BJ (cell line): ENCODE data around the gene SLC2A9. TPM values are rescaled to one million over a fixed set of nuclear protein-coding genes. Genes with fewer than 3 reads are reported as not detected.

ENCODE experiments used
- CTCF ChIA-PET: fragments of 350-600 bp; formaldehyde crosslinking; extraction: SDS; loops from one replicate; lab custom pipeline; 2021; ENCODE audit warnings: antibody characterized with exemption, inconsistent platforms; lab: Yijun Ruan, JAX
- POLR2A ChIA-PET: fragments of 300-600 bp; sonication (Branson Sonifier 250); formaldehyde crosslinking; extraction: SDS; loops from one replicate; lab custom pipeline; 2021; ENCODE audit warnings: antibody characterized with exemption; lab: Charles Lee
- DNase-seq: peaks from one replicate; pipeline ENCODE4 v3.0.0-alpha.2; 2011; ENCODE audit warnings: low read depth
- H3K27me3 ChIP-seq: 2 replicates; pipeline ENCODE4 v1.6.0; 2011; ENCODE audit warnings: low read length; ENCODE audit not compliant: control insufficient read depth, insufficient read depth
- H3K36me3 ChIP-seq: 2 replicates; pipeline ENCODE4 v1.5.1; 2011; ENCODE audit warnings: low read length; ENCODE audit not compliant: control insufficient read depth, insufficient read depth
- H3K4me3 ChIP-seq: 2 replicates; pipeline ENCODE4 v1.5.1; 2011; ENCODE audit warnings: low read depth, mild to moderate bottlenecking, control low read depth, low read length
- polyA plus RNA-seq: library from polyadenylated mRNA; depleted of rRNA; stranded (reverse); fragments of >200 nt; gene quantifications from 2 replicates; pipeline ENCODE4 v1.2.3, GENCODE V29; 2011
- TF ChIP-seq, protein P1 (sequence below): IDR thresholded peaks from 2 replicates; pipeline ENCODE4 v1.5.1; 2011; ENCODE audit warnings: low read depth, mild to moderate bottlenecking, control low read depth, inconsistent platforms, low read length, moderate library complexity; ENCODE audit not compliant: insufficient read depth

Gene SLC2A9
- polyA plus RNA-seq, 1 experiment = 6.4 TPM

DNA sequence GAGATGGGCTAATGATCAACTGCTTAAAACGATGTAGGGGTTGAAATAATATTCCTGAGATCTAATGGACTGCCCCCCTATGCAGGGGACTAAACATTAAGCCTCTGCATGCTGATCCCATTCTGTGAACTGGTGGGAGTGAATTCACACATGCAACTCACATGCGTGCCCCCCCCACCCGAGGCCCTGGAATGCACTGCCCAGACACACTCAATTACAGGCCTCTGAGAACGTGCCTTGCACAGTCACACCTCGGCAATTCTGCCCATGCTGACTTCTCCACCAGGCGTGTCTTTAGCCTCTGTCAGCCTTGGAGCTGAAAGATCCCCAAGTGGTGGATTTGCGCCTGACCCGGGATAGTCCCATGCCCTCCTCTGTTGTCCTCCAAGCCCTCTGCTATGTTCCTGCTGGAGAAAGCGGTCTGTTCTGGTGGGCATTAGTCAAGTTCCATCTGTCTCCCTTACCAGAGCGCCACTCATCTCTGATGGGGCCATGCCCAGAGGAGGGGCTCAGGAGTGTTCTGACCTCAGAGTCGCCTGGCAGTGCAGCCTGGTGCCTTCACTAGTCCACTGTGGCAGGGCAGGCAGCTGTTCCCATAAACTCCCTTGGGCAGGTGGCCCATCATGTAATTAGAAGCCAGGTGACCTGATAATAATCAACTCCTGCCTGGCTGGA, 153.4 kb downstream of the SLC2A9 start:
- H3K4me3 ChIP-seq = no peak overlapping the region
- no peak for DNase-seq
- ChIA-PET POLR2A (no interaction called here), CTCF (no interaction called here)
- TF ChIP-seq, protein P1, sequence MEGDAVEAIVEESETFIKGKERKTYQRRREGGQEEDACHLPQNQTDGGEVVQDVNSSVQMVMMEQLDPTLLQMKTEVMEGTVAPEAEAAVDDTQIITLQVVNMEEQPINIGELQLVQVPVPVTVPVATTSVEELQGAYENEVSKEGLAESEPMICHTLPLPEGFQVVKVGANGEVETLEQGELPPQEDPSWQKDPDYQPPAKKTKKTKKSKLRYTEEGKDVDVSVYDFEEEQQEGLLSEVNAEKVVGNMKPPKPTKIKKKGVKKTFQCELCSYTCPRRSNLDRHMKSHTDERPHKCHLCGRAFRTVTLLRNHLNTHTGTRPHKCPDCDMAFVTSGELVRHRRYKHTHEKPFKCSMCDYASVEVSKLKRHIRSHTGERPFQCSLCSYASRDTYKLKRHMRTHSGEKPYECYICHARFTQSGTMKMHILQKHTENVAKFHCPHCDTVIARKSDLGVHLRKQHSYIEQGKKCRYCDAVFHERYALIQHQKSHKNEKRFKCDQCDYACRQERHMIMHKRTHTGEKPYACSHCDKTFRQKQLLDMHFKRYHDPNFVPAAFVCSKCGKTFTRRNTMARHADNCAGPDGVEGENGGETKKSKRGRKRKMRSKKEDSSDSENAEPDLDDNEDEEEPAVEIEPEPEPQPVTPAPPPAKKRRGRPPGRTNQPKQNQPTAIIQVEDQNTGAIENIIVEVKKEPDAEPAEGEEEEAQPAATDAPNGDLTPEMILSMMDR = no peak
- H3K36me3 ChIP-seq = no peaks in the 10 kb centered on the region
- H3K27me3 ChIP-seq = no peaks in the 10 kb centered on the region

DNA sequence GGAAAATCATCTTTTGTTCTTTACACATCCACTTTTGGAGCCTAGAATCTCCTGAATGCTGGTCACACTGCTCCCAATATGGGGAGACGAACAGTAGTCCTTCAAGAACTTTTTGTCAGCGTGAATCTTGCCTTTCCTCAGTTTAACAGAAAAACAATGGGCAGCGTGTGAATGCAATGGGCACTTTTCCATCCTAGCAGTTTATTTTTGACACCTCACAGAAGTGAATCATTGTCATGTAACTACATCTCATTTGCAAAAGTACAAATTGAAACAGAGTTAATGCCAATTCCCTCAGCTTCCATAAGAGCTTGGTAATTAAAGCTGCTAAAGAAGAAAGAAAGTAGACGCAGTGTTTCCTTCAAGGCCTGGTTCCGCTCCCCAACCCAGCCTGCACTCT, 154.4 kb downstream of the SLC2A9 start:
- no peak for DNase-seq
- Histone ChIP-seq H3K27me3 (no peaks in the 10 kb centered on the region), H3K4me3 (no peak overlapping the region), H3K36me3 (no peaks in the 10 kb centered on the region)
- ChIA-PET CTCF (no interaction called here), POLR2A (no interaction called here)
- TF ChIP-seq, protein P1 = no peak

DNA sequence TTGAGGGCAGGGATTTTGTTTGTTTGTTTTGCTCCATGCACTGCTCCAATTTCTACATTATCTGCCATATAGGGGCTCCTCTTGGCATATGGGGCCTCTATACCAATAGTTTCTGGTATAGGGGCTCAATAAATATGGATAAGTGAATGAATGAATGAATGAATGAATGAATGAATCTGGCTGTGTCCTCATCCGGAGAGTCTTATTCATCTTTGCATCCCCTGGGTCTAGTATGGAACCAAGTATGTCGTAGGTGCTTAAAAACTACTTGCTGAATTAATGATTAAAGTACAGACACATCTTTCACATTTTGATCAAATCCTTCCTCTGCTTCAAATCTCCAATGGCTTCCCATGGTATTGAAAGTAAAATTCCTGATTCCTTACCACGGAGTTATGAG, 159.7 kb downstream of the SLC2A9 start:
- CTCF ChIA-PET = no interaction called here

DNA sequence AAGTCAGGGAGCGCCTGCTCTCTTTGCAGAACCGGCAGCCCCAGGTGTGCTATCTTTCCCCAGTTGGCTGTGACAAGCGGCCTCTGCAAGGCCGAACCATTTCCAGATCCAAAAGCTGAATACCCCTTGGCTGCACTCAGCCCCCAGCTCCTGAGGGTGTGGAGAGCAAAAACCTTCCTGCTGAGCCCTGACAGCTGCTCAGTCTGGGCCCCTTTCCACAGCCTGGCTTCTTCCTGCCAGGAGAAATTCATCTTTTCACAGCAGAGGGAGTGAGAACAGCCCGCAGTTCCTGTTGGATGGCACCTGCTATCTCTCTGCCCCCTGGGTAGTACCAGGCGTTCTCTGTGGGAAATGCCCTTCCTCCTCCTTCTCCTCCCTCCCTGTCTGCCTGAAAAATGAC, 161.5 kb downstream of the SLC2A9 start:
- POLR2A ChIA-PET = no interaction called here
- CTCF ChIA-PET = no interaction called here
- DNase-seq = no peak

More for the DNA sequence above, 159.7 kb downstream of the SLC2A9 start:
- TF ChIP-seq, protein P1 = no peak
- Histone ChIP-seq H3K27me3 (no peaks in the 10 kb centered on the region), H3K36me3 (no peaks in the 10 kb centered on the region), H3K4me3 (no peak overlapping the region)
- no peak for DNase-seq
- POLR2A ChIA-PET = no interaction called here

DNA sequence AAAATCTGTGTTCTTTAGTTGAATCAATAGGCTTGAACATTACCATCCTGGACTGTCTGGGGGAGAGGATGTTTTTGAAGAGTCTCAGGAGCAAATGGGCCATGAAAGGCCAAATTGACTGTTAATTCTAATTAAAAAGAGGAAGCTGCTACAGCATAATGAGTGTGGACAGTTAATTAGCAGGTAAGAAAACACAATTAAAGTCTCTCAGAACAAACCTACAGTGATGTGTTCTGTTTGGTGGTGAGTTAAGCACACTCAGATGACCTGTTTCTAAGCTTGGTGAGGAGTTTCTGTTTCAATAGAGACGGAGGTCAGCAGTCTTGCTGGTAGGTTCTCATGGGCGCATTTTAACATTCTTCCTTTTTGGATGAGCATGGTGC, 171.8 kb downstream of the SLC2A9 start:
- Histone ChIP-seq H3K27me3 (no peaks in the 10 kb centered on the region), H3K36me3 (no peaks in the 10 kb centered on the region), H3K4me3 (no peak overlapping the region)
- TF ChIP-seq, protein P1 = no peak
- no peak for DNase-seq
- ChIA-PET CTCF (no interaction called here), POLR2A (no interaction called here)

More for the DNA sequence above, 161.5 kb downstream of the SLC2A9 start:
- Histone ChIP-seq H3K27me3 (no peaks in the 10 kb centered on the region), H3K4me3 (no peak overlapping the region), H3K36me3 (no peaks in the 10 kb centered on the region)
- TF ChIP-seq, protein P1 = no peak
